KMS-11 (cell line): Measurements from ENCODE around the gene DDX43.

Experiments
- H2AFZ ChIP-seq: fragments of 200-600 bp; sonication (generic); 2 replicates; pipeline ENCODE4 v1.6.1; 2016; ENCODE audit warnings: antibody characterized with exemption, mixed run types, low read depth
- H3K27ac ChIP-seq: fragments of 200-600 bp; sonication (generic); 2 replicates; pipeline ENCODE4 v1.6.1; 2016; ENCODE audit warnings: mild to moderate bottlenecking, mixed run types
- H3K27me3 ChIP-seq: fragments of 200-600 bp; sonication (generic); 2 replicates; pipeline ENCODE4 v1.6.1; 2017; ENCODE audit warnings: mild to moderate bottlenecking, low read depth, mixed run types, moderate library complexity; ENCODE audit not compliant: insufficient read depth
- H3K36me3 ChIP-seq: fragments of 200-600 bp; sonication (generic); 2 replicates; pipeline ENCODE4 v1.6.1; 2017; ENCODE audit warnings: mild to moderate bottlenecking, mixed run types; ENCODE audit not compliant: insufficient read depth
- H3K4me1 ChIP-seq: fragments of 200-600 bp; sonication (generic); 2 replicates; pipeline ENCODE4 v1.6.1; 2016; ENCODE audit warnings: mild to moderate bottlenecking, low read depth, mixed run types; ENCODE audit not compliant: poor library complexity, severe bottlenecking
- H3K4me2 ChIP-seq: fragments of 200-600 bp; sonication (generic); 2 replicates; pipeline ENCODE4 v1.7.0; 2016; ENCODE audit warnings: mild to moderate bottlenecking, mixed run types
- H3K4me3 ChIP-seq: fragments of 200-600 bp; sonication (generic); IDR thresholded peaks from 2 replicates; pipeline ENCODE4 v1.6.1; 2017; ENCODE audit warnings: low read depth, low read length, mixed read lengths; ENCODE audit not compliant: insufficient read depth
- H3K79me2 ChIP-seq: fragments of 200-600 bp; sonication (generic); 2 replicates; pipeline ENCODE4 v1.6.1; 2016; ENCODE audit warnings: low read depth, mixed run types; ENCODE audit not compliant: insufficient read depth
- H3K9ac ChIP-seq: fragments of 200-600 bp; sonication (generic); 2 replicates; pipeline ENCODE4 v1.6.1; 2016; ENCODE audit warnings: mild to moderate bottlenecking, mixed run types
- H4K20me1 ChIP-seq: fragments of 200-600 bp; sonication (generic); 2 replicates; pipeline ENCODE4 v1.6.1; 2016; ENCODE audit warnings: mild to moderate bottlenecking, mixed run types; ENCODE audit not compliant: insufficient read depth
- TF ChIP-seq, protein P1 (sequence below): fragments of 200-600 bp; sonication (generic); conservative IDR thresholded peaks from 2 replicates; pipeline ENCODE4 v1.6.1; 2017; ENCODE audit warnings: low read depth, mild to moderate bottlenecking, antibody characterized with exemption, low read length, moderate library complexity, mixed read lengths

The DDX43 gene

GRCh38 chr6:73369563-73369962 lies 25.1 kb upstream of the DDX43 start, which contains the start of gene OOEP:
TSS of gene OOEP (minus strand) at chr6:73369897. CDS start at chr6:73369792, 105 bp downstream.
- Histone ChIP-seq H2AFZ (no peak within 1 kb of the TSS), H3K36me3 (no peaks in the 10 kb centered on the region), H4K20me1 (no peaks in the 10 kb centered on the region), H3K4me3 (no peak within 1 kb of the TSS), H3K9ac (no peak within 1 kb of the TSS), H3K27me3 (no peaks in the 10 kb centered on the region), H3K4me1 (no peaks in the 10 kb centered on the region), H3K4me2 (no peak within 1 kb of the TSS), H3K27ac (no peak within 1 kb of the TSS), H3K79me2 (no peaks in the 10 kb centered on the region)
- TF ChIP-seq, protein P1, sequence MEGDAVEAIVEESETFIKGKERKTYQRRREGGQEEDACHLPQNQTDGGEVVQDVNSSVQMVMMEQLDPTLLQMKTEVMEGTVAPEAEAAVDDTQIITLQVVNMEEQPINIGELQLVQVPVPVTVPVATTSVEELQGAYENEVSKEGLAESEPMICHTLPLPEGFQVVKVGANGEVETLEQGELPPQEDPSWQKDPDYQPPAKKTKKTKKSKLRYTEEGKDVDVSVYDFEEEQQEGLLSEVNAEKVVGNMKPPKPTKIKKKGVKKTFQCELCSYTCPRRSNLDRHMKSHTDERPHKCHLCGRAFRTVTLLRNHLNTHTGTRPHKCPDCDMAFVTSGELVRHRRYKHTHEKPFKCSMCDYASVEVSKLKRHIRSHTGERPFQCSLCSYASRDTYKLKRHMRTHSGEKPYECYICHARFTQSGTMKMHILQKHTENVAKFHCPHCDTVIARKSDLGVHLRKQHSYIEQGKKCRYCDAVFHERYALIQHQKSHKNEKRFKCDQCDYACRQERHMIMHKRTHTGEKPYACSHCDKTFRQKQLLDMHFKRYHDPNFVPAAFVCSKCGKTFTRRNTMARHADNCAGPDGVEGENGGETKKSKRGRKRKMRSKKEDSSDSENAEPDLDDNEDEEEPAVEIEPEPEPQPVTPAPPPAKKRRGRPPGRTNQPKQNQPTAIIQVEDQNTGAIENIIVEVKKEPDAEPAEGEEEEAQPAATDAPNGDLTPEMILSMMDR: no peak

- H4K20me1 ChIP-seq: no peaks in the 10 kb centered on the region
- no peak overlapping the region for H3K4me2 ChIP-seq
- H3K27me3 ChIP-seq: no peaks in the 10 kb centered on the region
- H3K4me3 ChIP-seq: no peak overlapping the region
- TF ChIP-seq, protein P1: no peak
- no peak overlapping the region for H2AFZ ChIP-seq
- no peaks in the 10 kb centered on the region for H3K36me3 ChIP-seq
- no peaks in the 10 kb centered on the region for H3K79me2 ChIP-seq
- no peak overlapping the region for H3K27ac ChIP-seq
- no peaks in the 10 kb centered on the region for H3K4me1 ChIP-seq
- no peak overlapping the region for H3K9ac ChIP-seq
Measured at GRCh38 chr6:73371984-73372383, 22.6 kb upstream of the DDX43 start.

DNA sequence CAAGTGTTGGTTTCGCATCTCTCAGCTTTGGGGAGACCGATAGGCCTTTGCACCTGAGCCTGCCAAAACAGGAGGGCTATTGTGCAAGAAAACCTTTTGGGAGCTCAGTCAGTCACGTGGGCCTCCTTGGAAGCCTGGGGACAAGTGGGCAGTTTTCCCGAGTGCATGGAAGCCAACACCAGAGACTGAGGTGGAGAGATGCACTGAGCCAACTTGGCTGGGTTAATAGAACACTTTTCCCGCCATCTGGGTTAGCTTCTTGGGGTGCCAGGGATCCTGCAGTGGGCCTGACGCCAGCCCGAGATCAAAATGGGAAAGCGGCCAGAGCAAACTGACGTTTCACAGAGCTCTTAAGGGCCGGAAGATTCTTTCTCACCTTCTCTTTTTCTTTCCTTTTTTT lies 22.1 kb upstream of the DDX43 start:
- H3K27me3 ChIP-seq: no peaks in the 10 kb centered on the region
- TF ChIP-seq, protein P1: no peak
- H3K36me3 ChIP-seq: no peaks in the 10 kb centered on the region

DNA sequence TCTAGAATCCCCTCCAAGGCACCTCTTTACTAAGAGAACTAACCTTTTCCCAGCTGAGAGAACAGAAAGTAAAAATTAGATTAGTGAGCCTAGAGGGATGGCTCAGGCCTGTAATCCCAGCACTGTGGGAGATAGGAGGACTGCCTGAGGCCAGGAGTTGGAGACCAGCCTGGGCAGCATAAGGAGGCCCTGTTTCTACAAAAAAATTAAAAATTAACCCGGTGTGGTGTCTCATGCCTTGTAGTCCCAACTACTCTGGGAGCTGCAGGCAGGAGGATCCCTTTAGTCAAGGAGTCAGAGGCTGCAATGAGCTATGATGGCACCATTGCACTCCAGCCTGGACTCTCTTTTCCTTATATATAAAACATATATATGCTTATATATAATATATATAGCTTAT lies 19.4 kb upstream of the DDX43 start:
- H2AFZ ChIP-seq: no peak overlapping the region

More for the DNA sequence above, 22.1 kb upstream of the DDX43 start:
- no peaks in the 10 kb centered on the region for H3K79me2 ChIP-seq
- no peak overlapping the region for H3K27ac ChIP-seq
- no peak overlapping the region for H3K4me2 ChIP-seq
- H2AFZ ChIP-seq: no peak overlapping the region
- no peak overlapping the region for H3K9ac ChIP-seq
- no peaks in the 10 kb centered on the region for H3K4me1 ChIP-seq
- H3K4me3 ChIP-seq: no peak overlapping the region
- no peaks in the 10 kb centered on the region for H4K20me1 ChIP-seq

More for the DNA sequence above, 19.4 kb upstream of the DDX43 start:
- Histone ChIP-seq H3K9ac (no peak overlapping the region), H3K79me2 (no peaks in the 10 kb centered on the region), H3K27me3 (no peaks in the 10 kb centered on the region), H3K27ac (no peak overlapping the region), H3K36me3 (no peaks in the 10 kb centered on the region), H3K4me1 (no peaks in the 10 kb centered on the region), H4K20me1 (no peaks in the 10 kb centered on the region), H3K4me2 (no peak overlapping the region), H3K4me3 (no peak overlapping the region)
- TF ChIP-seq, protein P1: no peak
